Duodenal mucosa (tissue), 2 donors: Measurements from ENCODE around the gene CISD3.

Experiments
- H3K27ac ChIP-seq: one replicate; pipeline ENCODE4 v1.7.0; 2013; ENCODE audit warnings: low read depth, low read length
- H3K27me3 ChIP-seq, 2 donors: one replicate each; pipeline ENCODE4 v1.7.0; 2013; ENCODE audit warnings: low read length in 2 of 2, control low read depth in 1 of 2; ENCODE audit not compliant: insufficient read depth in 2 of 2, control insufficient read depth in 1 of 2
- H3K36me3 ChIP-seq, 2 donors: one replicate each; pipeline ENCODE4 v1.7.0; 2013; ENCODE audit warnings: low read length in 2 of 2, control low read depth in 1 of 2; ENCODE audit not compliant: insufficient read depth in 2 of 2, control insufficient read depth in 1 of 2
- H3K4me1 ChIP-seq, 2 donors: one replicate each; pipeline ENCODE4 v1.7.0; 2013; ENCODE audit warnings: low read length in 2 of 2, control low read depth in 1 of 2; ENCODE audit not compliant: insufficient read depth in 2 of 2, control insufficient read depth in 1 of 2
- H3K4me3 ChIP-seq, 2 donors: one replicate each; pipeline ENCODE4 v1.7.0; 2013; ENCODE audit warnings: low read length in 2 of 2, low read depth in 1 of 2
- H3K9ac ChIP-seq, 2 donors: one replicate each; pipeline ENCODE4 v1.7.0; 2013; ENCODE audit warnings: low read length in 2 of 2, low read depth in 1 of 2
- H3K9me3 ChIP-seq, 2 donors: one replicate each; pipeline ENCODE4 v1.7.0; 2013; ENCODE audit warnings: low read length in 2 of 2, control low read depth in 1 of 2; ENCODE audit not compliant: control insufficient read depth in 1 of 2

CISD3 gene

DNA sequence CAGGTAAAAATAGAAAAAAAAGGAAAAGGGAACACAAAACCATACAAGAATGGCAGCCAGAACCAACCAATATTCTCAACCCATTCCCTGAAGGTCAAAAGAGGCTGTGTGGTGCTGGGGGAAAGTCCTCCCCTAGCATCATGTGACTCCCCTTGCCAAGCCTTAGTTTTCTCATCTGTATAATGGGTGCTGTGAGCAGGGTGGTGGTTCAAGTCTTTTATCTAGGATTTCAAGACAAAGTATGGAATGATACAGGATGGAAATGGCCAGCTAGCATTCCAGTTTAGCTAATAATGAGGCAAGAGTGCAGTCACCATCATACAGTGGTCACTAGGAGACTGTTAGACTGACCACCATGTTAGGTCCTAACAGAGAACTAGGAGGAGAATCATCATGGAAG is 43.1 kb downstream of the CISD3 start:
- Histone ChIP-seq H3K36me3 (peaks cover 28 to 88% of the 10 kb centered on the region in 2 donors), H3K4me1 (no peaks in the 10 kb centered on the region), H3K27me3 (no peaks in the 10 kb centered on the region), H3K9ac (no peak overlapping the region), H3K9me3 (no peaks in the 10 kb centered on the region), H3K27ac (no peak overlapping the region), H3K4me3 (no peak overlapping the region)

DNA sequence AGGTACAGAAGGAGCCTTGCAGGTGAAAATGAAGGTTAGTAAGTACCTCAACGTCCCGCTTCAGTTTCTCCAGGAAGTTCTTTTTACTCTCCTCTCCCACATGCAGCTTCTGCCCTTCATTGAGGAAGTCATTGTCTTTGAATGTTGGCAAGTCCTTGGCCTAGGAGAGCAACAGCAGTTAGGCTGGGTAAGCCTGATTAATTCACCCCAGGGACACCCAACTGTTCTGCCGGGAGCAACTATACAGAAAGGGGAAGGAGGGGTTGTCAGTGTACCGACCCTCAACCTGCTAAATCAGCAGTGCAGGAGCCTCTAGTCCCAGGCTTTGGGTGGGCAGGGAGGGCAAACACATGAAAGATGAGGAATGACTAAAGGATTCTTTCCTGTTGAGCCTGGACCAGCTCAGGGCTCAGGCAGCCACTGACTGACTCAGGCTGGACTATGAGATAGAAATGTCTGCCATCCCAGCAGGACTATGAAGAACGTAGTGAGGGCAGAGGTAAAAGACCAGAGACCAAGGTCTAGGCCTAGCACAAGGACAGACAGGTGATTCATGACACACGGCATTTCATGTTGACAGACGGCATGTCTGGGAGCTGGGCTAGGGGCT is 47.6 kb downstream of the CISD3 start:
- no peak overlapping the region for H3K9ac ChIP-seq
- H3K9me3 ChIP-seq, result no peaks in the 10 kb centered on the region
- H3K4me1 ChIP-seq, result no peaks in the 10 kb centered on the region
- H3K4me3 ChIP-seq, result no peak overlapping the region
- no peaks in the 10 kb centered on the region for H3K27me3 ChIP-seq
- H3K27ac ChIP-seq, result no peak overlapping the region
- H3K36me3 ChIP-seq, result peaks cover 54 to 89% of the 10 kb centered on the region in 2 donors

DNA sequence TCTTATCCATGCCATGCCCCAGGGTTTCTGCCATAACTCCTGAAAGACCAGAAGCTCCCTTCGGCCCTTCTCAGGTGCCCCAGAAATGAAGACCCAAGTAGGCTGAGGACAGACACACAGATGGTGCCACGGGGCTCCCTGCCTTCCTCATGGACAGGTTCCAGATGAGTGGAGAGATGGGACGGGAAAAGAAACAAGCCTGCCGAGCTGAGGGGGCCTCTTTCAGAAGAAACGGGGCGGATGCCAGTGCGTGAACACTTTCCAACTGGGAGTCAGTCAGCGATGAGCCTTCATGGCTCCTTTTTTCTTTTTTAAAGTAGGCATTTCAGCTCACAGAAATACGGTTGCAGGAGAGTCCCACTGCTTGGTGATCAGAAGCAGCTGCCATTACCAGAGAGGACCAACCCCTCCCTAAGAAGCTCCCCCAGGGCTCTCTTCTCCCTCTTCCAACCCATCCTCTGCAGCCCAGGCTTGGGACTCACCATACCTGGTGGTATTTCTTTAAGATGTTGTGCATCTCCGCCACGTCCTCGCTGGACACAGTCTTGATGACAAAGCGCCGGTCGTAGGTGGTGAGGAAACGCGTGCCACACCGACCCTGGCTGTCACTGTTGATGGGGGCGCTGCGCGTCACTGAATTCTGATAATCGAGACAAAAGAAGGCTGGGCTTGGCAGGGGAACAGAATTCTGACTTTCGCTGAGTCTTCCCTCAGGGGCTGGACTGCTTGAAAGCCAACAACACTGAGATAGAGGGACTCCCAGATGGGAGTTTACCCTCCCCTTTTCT is 50.0 kb downstream of the CISD3 start:
- no peak overlapping the region for H3K9ac ChIP-seq
- H3K9me3 ChIP-seq, result no peaks in the 10 kb centered on the region
- no peak overlapping the region for H3K27ac ChIP-seq
- peaks cover 62 to 93% of the 10 kb centered on the region in 2 donors for H3K36me3 ChIP-seq
- no peaks in the 10 kb centered on the region for H3K27me3 ChIP-seq
- H3K4me3 ChIP-seq, result no peak overlapping the region
- no peaks in the 10 kb centered on the region for H3K4me1 ChIP-seq

- Histone ChIP-seq H3K4me1 (no peaks in the 10 kb centered on the region), H3K9ac (no peak overlapping the region), H3K9me3 (no peaks in the 10 kb centered on the region), H3K27me3 (no peaks in the 10 kb centered on the region), H3K36me3 (peaks cover 70 to 82% of the 10 kb centered on the region in 2 donors), H3K27ac (no peak overlapping the region), H3K4me3 (no peak overlapping the region)
Observed at GRCh38 chr17:38783227-38783626, 53.1 kb downstream of the CISD3 start.
